Smooth muscle cell (in vitro differentiated cells): Measurements from ENCODE around the gene RGPD4. TPM values are rescaled to one million over a fixed set of nuclear protein-coding genes. Genes with fewer than 3 reads are reported as not detected.
A peak's percentile ranks its signal among the peaks of the same experiment; 100 is the strongest.
"Not testable (repeated sequence)": the region's sequence is repeated elsewhere in the genome, so short reads cannot be mapped to it uniquely, and the experiment has no call there.

Source experiments
- DNase-seq: peaks from one replicate; lab custom pipeline; 2025; ENCODE audit not compliant: unreplicated experiment; lab: John Stamatoyannopoulos, UW
- H2AFZ ChIP-seq: fragments of 200-600 bp; sonication (generic); 2 replicates; pipeline ENCODE4 v1.6.0; 2016; ENCODE audit warnings: antibody characterized with exemption, low read depth, mild to moderate bottlenecking
- H3F3A ChIP-seq: fragments of 200-600 bp; sonication (generic); 2 replicates; pipeline ENCODE4 v1.6.0; 2017; ENCODE audit warnings: antibody characterized with exemption, low read depth
- H3K27ac ChIP-seq: fragments of 200-600 bp; sonication (generic); 2 replicates; pipeline ENCODE4 v1.5.1; 2016; ENCODE audit warnings: low read depth, mild to moderate bottlenecking
- H3K27me3 ChIP-seq: fragments of 200-600 bp; sonication (generic); 2 replicates; pipeline ENCODE4 v1.6.1; 2016; ENCODE audit warnings: low read depth, mild to moderate bottlenecking
- H3K36me3 ChIP-seq: fragments of 200-600 bp; sonication (generic); 2 replicates; pipeline ENCODE4 v1.5.1; 2016; ENCODE audit warnings: low read depth
- H3K4me1 ChIP-seq: fragments of 200-600 bp; sonication (generic); 2 replicates; pipeline ENCODE4 v1.5.1; 2016; ENCODE audit warnings: low read depth
- H3K4me2 ChIP-seq: fragments of 200-600 bp; sonication (generic); 2 replicates; pipeline ENCODE4 v1.6.0; 2016; ENCODE audit warnings: mild to moderate bottlenecking
- H3K4me3 ChIP-seq: fragments of 200-600 bp; sonication (generic); 2 replicates; pipeline ENCODE4 v1.5.1; 2016; ENCODE audit warnings: mild to moderate bottlenecking
- H3K79me2 ChIP-seq: fragments of 200-600 bp; sonication (generic); 2 replicates; pipeline ENCODE4 v1.6.0; 2016; ENCODE audit warnings: low read depth, mild to moderate bottlenecking
- H3K9ac ChIP-seq: fragments of 200-600 bp; sonication (generic); 2 replicates; pipeline ENCODE4 v1.6.0; 2016; ENCODE audit warnings: low read depth
- H3K9me3 ChIP-seq: fragments of 200-600 bp; sonication (generic); replicated peaks from 2 replicates; pipeline ENCODE4 v1.5.1; 2016; ENCODE audit warnings: low read depth
- H4K20me1 ChIP-seq: fragments of 200-600 bp; sonication (generic); 2 replicates; pipeline ENCODE4 v1.6.0; 2016; ENCODE audit warnings: low read depth
- CTCF ChIP-seq: fragments of 200-600 bp; sonication (generic); IDR thresholded peaks from 2 replicates; pipeline ENCODE4 v1.5.1; 2017; ENCODE audit warnings: borderline replicate concordance, mild to moderate bottlenecking, antibody characterized with exemption; ENCODE audit not compliant: insufficient read depth, poor library complexity, severe bottlenecking
- WGBS: methylation state at CpG from one replicate; pipeline ENCODE4 v1.1.7; 2016; ENCODE audit warnings: low lambda C conversion rate; 5-methylcytosine and 5-hydroxymethylcytosine counted together
- polyA plus RNA-seq: library from polyadenylated mRNA; unstranded; fragments of >200 nt; fragmentation: Nextera tagmentation; extraction: Ambion mirVana; gene quantifications from 2 replicates; pipeline ENCODE4 v1.2.1, GENCODE V29; 2016
- total RNA-seq: library from RNA; depleted of rRNA; stranded (reverse); fragments of >200 nt; gene quantifications from 2 replicates; pipeline ENCODE4 v1.2.3, GENCODE V29; 2014

The RGPD4 gene
- total RNA-seq (0.04 TPM in 1 of 2 replicates, not detected in the other), polyA plus RNA-seq (not detected in 2 replicates)

GRCh38 chr2:107826749-107827148, at the start of gene RGPD4:
RGPD4 (plus strand) TSS chr2:107826892; CDS start chr2:107827014, 122 bp downstream.
- H3F3A ChIP-seq, H2AFZ ChIP-seq, H4K20me1 ChIP-seq, H3K27ac ChIP-seq, H3K79me2 ChIP-seq, H3K4me2 ChIP-seq, H3K36me3 ChIP-seq, H3K4me1 ChIP-seq, H3K9me3 ChIP-seq, H3K4me3 ChIP-seq, H3K9ac ChIP-seq, DNase-seq, H3K27me3 ChIP-seq: not testable (repeated sequence)
- 95% methylated on average over 38 of the region's 43 CpGs for WGBS

GRCh38 chr2:107777974-107778373, 48.7 kb upstream of the RGPD4 start:
- TF ChIP-seq CTCF: no peak
- no peaks in the 10 kb centered on the region for H3K4me1 ChIP-seq
- H4K20me1 ChIP-seq: no peaks in the 10 kb centered on the region
- H2AFZ ChIP-seq: no peak overlapping the region
- H3K4me2 ChIP-seq: no peak overlapping the region
- no peak for DNase-seq
- H3K27me3 ChIP-seq: no peaks in the 10 kb centered on the region
- H3F3A ChIP-seq: no peaks in the 10 kb centered on the region
- H3K79me2 ChIP-seq: no peaks in the 10 kb centered on the region
- 80% methylated on average over 2 of the region's 2 CpGs for WGBS
- peak overlapping the region; percentile 34 for H3K27ac ChIP-seq
- no peak overlapping the region for H3K4me3 ChIP-seq
- no peaks in the 10 kb centered on the region for H3K9me3 ChIP-seq
- H3K36me3 ChIP-seq: no peaks in the 10 kb centered on the region
- no peak overlapping the region for H3K9ac ChIP-seq

- H3K4me1 ChIP-seq: no peaks in the 10 kb centered on the region
- no peak for TF ChIP-seq CTCF
- 73% methylated on average over 1 of the region's 1 CpG for WGBS
- H4K20me1 ChIP-seq: no peaks in the 10 kb centered on the region
- no peak overlapping the region for H3K9ac ChIP-seq
- no peaks in the 10 kb centered on the region for H3K27me3 ChIP-seq
- H3K4me2 ChIP-seq: no peak overlapping the region
- DNase-seq: no peak
- H3F3A ChIP-seq: no peaks in the 10 kb centered on the region
- no peaks in the 10 kb centered on the region for H3K79me2 ChIP-seq
- no peak overlapping the region for H2AFZ ChIP-seq
- H3K27ac ChIP-seq: no peak overlapping the region
- no peak overlapping the region for H3K4me3 ChIP-seq
- no peaks in the 10 kb centered on the region for H3K36me3 ChIP-seq
- H3K9me3 ChIP-seq: no peaks in the 10 kb centered on the region
Observed at GRCh38 chr2:107785756-107786155, 40.9 kb upstream of the RGPD4 start.

GRCh38 chr2:107790837-107791236, 35.9 kb upstream of the RGPD4 start:
- Histone ChIP-seq H2AFZ (no peak overlapping the region), H3K4me3 (no peak overlapping the region), H3K27me3 (no peaks in the 10 kb centered on the region), H4K20me1 (no peaks in the 10 kb centered on the region), H3K4me1 (no peaks in the 10 kb centered on the region), H3K36me3 (no peaks in the 10 kb centered on the region), H3F3A (no peaks in the 10 kb centered on the region), H3K9me3 (no peaks in the 10 kb centered on the region), H3K4me2 (no peak overlapping the region), H3K79me2 (no peaks in the 10 kb centered on the region), H3K9ac (no peak overlapping the region), H3K27ac (no peak overlapping the region)
- 64% methylated on average over 1 of the region's 1 CpG for WGBS
- DNase-seq: no peak
- no peak for TF ChIP-seq CTCF
